Hematopoietic multipotent progenitor cell (in vitro differentiated cells): ENCODE results near the gene CTSV. TPM values are rescaled to one million over a fixed set of nuclear protein-coding genes. Genes with fewer than 3 reads are reported as not detected.
"Not testable (repeated sequence)": the region's sequence is repeated elsewhere in the genome, so short reads cannot be mapped to it uniquely, and the experiment has no call there.

ENCODE experiments used
- DNase-seq, 3 donors: peaks; one replicate each; pipeline ENCODE4 v3.0.0-alpha.2; 2011 to 2015; ENCODE audit warnings: low read depth in 2 of 3, low spot score in 2 of 3
- total RNA-seq: library from RNA; depleted of rRNA; stranded (reverse); fragments of >200 nt; gene quantifications from one replicate; pipeline ENCODE4 v1.2.3, GENCODE V29; 2012

Gene CTSV
- total RNA-seq: under 0.01 TPM

DNA sequence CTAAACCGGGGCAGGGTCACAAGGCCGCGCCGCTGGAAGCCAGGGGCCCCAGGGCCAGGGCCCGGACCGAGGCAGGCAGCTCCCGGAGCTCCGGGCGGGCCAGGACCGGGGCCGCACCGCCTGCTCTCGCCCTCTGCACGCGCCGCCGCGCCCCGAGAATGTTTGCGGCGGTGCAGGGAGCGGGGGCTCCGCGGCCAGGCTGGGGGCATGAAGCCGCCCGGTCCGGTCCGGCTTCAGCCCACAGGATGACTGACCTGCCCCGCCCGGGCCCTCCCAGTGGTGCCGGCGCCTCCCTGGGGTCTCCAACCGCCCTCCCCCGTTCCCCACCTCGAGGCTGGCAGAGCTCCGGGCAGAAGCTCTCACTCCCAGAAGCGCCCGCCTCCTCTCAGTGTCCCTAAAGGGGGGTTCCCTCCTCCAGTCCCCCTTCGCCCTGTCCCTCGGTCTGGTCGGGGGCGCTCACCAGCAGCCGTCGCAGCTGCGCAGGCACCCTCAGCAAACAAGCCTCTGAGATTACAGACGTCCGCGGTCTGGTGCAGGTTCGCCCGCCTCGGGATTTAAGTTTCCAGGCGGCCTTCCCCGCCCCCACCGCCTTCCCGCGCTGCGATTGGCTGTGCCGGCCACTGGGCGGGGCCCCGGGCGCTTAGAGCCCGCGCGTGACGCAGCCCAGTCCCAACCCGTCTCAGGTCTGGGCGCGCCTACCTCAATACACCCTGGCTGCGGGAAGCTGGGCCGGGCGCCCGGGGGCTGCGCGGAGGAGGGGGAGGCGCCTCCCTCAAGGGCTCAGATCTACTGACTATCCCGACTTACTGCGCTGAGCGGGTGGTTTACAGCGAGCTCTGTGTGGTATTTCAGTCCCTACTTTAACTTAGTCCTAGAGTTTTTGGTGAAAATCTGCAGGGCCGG, at the start of gene CTSV:
Gene CTSV (minus strand): TSS at position 532 of the 903 bp plus-strand sequence. CDS start 1,099 bp downstream, outside the sequence.
- peak; percentile 34 to 78 (median 76) for DNase-seq

GRCh38 chr9:97087668-97088215, 48.8 kb upstream of the CTSV start:
- not testable (repeated sequence) for DNase-seq

- DNase-seq: not testable (repeated sequence)
Observed at GRCh38 chr9:97084562-97084991, 45.6 kb upstream of the CTSV start.

DNA sequence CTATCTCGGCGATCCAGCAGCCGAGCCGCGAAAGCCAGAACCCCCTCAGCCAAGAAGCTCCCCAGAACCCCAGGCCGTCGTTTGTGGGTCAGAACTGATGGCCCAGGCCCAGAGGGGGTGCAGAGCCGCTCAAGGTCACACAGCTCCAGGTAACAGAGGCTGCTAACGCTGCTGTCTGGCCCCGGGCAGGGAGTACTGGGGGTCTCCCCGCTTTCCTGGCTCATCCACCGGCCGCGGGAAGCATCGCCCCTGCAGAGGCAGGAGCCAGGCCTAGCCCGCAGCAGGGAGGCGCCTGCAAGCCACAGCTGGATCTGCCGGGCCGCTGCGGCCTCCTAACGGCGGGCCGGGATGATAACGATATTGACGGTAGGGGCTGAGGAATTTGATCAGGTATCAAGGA, 39.4 kb upstream of the CTSV start:
- no peak for DNase-seq

DNA sequence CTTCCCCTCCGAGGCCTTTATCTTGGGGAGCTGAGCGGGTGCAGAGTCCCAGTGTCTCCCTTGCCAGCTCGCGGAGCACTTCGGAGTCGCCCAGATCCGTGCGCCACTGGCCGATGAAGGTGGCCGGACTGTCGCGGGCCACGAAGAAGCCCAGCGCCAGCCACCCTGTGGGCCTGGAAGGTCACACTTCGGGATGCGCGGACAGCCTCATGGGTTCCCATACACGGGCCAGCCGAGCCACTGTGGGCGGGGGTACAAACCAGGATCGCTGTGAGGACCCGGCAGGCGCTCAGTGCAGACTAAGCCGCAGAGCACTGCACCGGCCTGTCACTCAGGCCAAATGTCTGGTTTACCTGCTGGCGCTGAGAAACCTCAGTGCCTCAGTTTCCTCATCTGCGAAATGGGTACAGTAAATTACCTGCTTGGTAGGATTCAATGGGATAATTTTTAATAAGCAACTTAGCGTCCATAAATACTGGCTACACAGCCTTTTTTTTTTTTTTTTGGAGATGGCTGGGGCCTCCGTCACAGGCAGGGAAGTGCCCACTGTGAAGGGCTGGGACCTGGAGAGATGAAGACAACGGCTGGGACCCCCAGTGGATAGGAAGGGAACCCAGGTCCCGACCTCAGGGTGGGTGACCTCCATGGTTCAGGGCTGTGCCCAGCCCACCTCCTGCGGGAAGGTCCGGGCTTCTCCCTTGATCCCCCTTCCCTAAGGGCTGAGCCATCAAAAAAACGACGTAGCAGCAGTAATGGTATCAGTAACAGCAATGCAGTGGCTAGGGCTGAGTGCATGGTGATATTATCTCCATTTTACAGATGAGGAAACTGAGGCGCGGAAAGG, 38.7 kb upstream of the CTSV start:
- DNase-seq: no peak

- not testable (repeated sequence) for DNase-seq
Observed at GRCh38 chr9:97076731-97077451, 37.9 kb upstream of the CTSV start.

DNA sequence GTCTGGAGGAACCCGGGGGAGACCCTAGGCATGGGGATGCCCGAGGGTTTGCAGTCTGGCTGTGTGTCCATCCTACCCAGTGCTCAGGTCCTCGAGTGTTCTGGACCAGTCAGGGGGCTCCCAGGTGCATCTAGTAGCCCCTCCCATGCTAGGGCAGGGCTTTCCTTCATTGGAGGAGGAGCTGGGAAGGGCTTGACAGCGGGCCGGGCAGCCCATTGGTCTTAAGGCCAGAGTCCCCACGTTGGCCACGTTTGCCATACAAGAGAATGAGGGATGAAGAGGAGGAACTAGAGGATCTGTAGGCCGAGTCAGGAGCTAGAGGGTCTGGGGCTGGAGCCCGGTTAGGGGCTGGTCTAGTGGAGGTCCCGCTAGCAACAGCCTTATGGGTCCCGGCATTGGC, 37.3 kb upstream of the CTSV start:
- no peak for DNase-seq

DNA sequence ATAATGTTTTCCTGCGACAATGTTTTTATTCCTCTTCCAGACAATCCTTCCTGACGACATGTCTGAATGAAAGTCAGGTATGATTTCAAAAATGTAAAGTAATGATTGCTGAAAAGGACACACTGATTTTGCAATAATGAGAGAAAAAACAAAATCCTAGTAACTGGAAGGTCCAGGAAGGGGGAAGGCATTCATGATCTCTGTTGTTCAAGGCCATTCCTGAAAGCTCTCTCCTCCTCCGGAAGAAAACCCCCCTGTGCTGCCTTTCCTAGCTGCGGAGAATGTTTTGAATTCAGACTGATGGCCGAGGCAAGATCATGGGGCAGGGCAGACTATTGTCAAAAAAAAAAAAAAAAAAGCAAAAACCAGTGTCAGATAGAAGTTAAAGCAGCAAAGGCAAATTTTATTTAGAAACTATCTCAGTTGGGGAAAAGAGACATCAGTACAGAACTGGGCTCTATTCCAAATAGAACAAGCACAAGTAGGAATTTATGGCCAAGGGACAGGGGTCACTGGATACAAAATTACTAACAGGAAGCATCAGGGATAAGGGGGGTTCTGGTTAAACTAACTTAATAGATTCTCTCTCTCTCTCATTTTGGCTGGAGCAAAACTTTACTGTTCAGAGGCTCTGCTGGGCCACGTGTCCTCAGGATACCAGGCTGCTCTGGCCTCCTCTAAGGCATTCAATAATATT, 36.5 kb upstream of the CTSV start:
- no peak for DNase-seq

- DNase-seq: no peak
Observed at GRCh38 chr9:97073506-97073905, 34.6 kb upstream of the CTSV start.

DNA sequence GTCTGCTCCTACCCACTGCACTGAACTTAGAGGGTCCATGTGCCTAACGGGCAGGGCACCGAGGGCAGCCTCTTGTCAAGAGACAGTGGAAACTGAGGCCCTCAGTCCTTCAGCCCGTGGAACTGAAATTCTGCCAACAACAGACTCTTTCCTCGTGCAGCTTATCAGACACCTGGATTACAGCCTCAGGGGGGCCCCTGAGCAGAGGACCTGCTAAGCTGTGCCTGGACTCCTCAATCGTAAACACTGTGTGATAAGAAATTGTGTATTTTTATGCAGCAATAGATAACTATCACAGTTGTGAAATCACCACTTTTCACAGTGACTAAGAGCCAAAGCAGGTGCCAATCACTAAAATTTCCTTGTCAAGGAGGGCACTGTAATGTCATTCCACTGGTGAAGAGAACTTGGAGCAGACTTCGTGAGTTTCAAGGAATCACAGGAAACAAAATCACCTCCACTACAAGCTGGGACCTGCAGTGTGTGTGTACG, 33.4 kb upstream of the CTSV start:
- no peak for DNase-seq

- DNase-seq: not testable (repeated sequence)
Observed at GRCh38 chr9:97070325-97070724, 31.4 kb upstream of the CTSV start.

DNA sequence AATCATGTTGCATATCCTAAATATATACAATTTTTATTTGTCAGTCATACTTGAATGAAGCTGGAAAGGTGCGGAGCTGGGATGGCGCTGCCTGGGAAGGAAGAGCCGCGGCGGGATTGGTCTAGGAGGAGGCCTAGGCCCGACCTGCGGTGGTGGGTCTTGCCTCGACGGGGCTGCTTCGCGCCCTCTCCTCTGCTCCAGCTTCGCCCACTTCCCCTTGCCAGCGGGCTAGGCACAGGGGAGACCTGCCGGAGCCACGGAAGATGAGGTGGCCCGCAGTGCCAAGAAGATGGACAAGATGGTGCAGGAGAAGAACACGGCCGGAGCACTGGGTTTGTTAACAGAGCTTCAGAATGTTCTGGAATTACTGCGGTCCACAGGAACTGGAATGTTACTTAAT, 28.5 kb upstream of the CTSV start:
- no peak for DNase-seq

- no peak for DNase-seq
Observed at GRCh38 chr9:97064176-97064575, 25.2 kb upstream of the CTSV start.

GRCh38 chr9:97060796-97061195, 21.9 kb upstream of the CTSV start:
- DNase-seq: no peak

DNA sequence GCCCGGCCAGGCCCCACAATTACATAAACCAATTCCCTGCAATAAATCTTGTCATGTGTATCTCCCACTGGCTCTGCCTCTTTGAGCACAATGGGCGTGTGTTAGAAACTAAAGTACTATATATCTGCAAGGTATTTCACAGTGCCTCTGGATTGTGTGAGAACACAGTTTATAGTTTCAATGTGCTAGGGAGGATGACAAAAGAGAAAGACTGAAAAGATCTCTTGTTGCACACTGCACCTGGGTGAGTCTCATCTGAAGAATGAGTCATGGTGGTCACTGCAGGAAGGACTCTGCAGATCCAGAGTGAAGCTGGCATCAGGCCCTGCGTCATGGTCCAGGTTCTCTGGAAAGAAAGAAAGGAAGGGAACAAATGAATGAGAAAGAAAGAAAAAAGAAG, 20.7 kb upstream of the CTSV start:
- DNase-seq: no peak

DNA sequence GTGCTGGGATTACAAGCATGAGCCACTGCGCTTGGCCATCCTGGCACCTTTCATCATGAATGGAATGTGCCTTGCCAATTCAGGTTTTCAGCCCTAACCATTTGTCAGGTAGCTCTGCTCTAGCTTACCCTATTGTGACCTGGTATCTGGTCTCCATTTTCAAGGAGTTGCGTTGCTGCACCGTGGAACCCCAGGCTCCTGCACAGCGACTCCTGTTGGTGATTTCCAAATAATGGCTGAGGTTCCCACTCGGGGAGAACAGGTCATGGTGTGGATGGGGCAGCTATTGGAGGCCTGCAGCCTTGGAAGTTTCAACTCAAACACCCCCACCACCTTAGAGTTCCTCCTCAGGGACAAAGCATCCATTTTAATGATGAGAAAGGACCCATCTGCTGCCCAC, 18.7 kb upstream of the CTSV start:
- no peak for DNase-seq

GRCh38 chr9:97055891-97056290, 16.9 kb upstream of the CTSV start:
- DNase-seq: not testable (repeated sequence)

GRCh38 chr9:97053717-97054116, 14.8 kb upstream of the CTSV start:
- no peak for DNase-seq

DNA sequence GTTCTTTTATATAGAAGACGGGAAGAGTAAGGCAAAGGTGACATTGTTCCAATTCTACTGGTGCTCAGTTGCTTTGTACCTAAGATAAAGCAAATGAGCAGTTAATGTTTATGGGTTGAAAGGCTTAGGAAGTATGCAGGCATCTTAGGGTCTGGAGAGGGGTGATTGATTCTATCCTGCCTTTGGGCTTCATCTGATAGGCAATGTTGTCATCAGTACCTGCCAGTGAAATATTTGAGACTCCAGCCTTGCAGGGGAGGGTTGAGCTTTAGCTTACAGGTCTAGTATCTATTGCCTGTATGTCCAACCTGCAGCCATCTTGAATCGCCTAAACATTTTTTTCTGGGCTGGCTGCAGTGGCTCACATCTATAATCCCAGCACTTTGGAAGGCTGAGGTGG, 13.8 kb upstream of the CTSV start:
- no peak for DNase-seq

DNA sequence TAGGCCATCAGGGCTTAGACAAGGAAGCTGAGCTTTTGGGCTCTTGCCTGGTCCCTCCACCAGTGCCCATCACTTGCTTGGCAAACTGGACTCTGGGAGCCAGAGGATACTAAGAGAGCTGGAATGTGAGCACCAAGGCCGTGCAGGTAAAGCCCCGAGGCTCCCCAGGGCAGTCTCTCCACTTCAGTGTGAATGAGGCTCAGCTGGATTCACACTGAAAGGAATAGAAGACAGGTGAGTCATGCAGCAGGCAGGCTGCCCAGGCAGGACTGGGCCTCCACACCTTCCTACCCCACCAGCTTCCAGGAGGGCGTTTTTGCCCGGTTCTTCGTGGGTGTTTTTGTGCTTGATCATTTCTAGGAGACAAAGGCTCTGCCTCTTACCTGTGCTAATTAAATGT, 7.3 kb upstream of the CTSV start:
- no peak for DNase-seq
